ENCODE measurements around the gene RTN1. TPM values are rescaled to one million over a fixed set of nuclear protein-coding genes. Genes with fewer than 3 reads are reported as not detected.

The RTN1 gene
- total and polyA plus RNA-seq, 10 donors, result 4.1 to 65.4 (median 40.1) TPM

GRCh38 chr14:59632381-59632780 is 238.2 kb downstream of the RTN1 start:
- intact Hi-C loops (cut with DNase I; ENCODE audit: low total_unique reads), result no loop called here
- no peak for TF ChIP-seq POLR2AphosphoS5 (IDR thresholded peaks at IDR 0.05)
- peak in 7 of 11 experiments; percentile 21 to 48 (median 43) for TF ChIP-seq CTCF (IDR thresholded peaks at IDR 0.05 in 8 of 11, conservative IDR thresholded peaks at IDR 0.05 in 3 of 11)
- Histone ChIP-seq H3K27ac (no peak overlapping the region), H3K4me1 (peaks cover 0 to 23% (median 10%) of the 10 kb centered on the region in 6 donors), H3K9me3 (no peaks in the 10 kb centered on the region), H3K27me3 (replicated peaks in 1 of 7) (peaks cover 0 to 52% (median 12%) of the 10 kb centered on the region in 7 donors), H3K36me3 (no peaks in the 10 kb centered on the region), H3K4me3 (no peak overlapping the region)
- WGBS, 5 donors, result 47 to 81% (median 68%) methylated on average over 3 of the region's 3 CpGs
- DNase-seq, result no peak

- Histone ChIP-seq H3K9me3 (no peaks in the 10 kb centered on the region), H3K4me3 (peak overlapping the region in 1 of 8 donors; percentile 2), H3K4me1 (peaks cover 0 to 23% (median 10%) of the 10 kb centered on the region in 6 donors), H3K27ac (no peak overlapping the region), H3K27me3 (replicated peaks in 1 of 7) (peaks cover 0 to 52% (median 12%) of the 10 kb centered on the region in 7 donors), H3K36me3 (no peaks in the 10 kb centered on the region)
- TF ChIP-seq POLR2AphosphoS5 (IDR thresholded peaks at IDR 0.05), result no peak
- TF ChIP-seq POLR2A (IDR thresholded peaks at IDR 0.05), result no peak
- peak in 4 of 11 experiments; percentile 13 to 35 (median 14) for TF ChIP-seq CTCF (IDR thresholded peaks at IDR 0.05 in 8 of 11, conservative IDR thresholded peaks at IDR 0.05 in 3 of 11)
- WGBS, 5 donors, result 31 to 49% (median 32%) methylated on average over 3 of the region's 3 CpGs
- DNase-seq, result no peak
- intact Hi-C loops (cut with DNase I; ENCODE audit: low total_unique reads), result no loop called here
Measured at GRCh38 chr14:59631237-59631636, 239.3 kb downstream of the RTN1 start.

- Histone ChIP-seq H3K36me3 (no peaks in the 10 kb centered on the region), H3K27me3 (replicated peaks in 1 of 7) (peaks cover 0 to 52% (median 12%) of the 10 kb centered on the region in 7 donors), H3K27ac (no peak overlapping the region), H3K4me1 (peaks cover 0 to 23% (median 10%) of the 10 kb centered on the region in 6 donors), H3K4me3 (peak overlapping the region in 4 of 8 donors; percentile 18 to 54 (median 30)), H3K9me3 (no peaks in the 10 kb centered on the region)
- 1 to 12% (median 3%) methylated on average over 24 to 57 of the region's 57 CpGs for WGBS, 5 donors
- no peak for TF ChIP-seq POLR2A (IDR thresholded peaks at IDR 0.05)
- no peak for TF ChIP-seq POLR2AphosphoS5 (IDR thresholded peaks at IDR 0.05)
- TF ChIP-seq CTCF (IDR thresholded peaks at IDR 0.05 in 8 of 11, conservative IDR thresholded peaks at IDR 0.05 in 3 of 11), result no peak
- DNase-seq, result no peak
- intact Hi-C loops (cut with DNase I; ENCODE audit: low total_unique reads), result no loop called here
Measured at GRCh38 chr14:59630288-59630963, 240.2 kb downstream of the RTN1 start.

- intact Hi-C loops (cut with DNase I; ENCODE audit: low total_unique reads), result no loop called here
- peak overlapping the region in 1 of 8 donors; percentile 21 for H3K4me3 ChIP-seq
- no peaks in the 10 kb centered on the region for H3K36me3 ChIP-seq
- H3K9me3 ChIP-seq, result no peaks in the 10 kb centered on the region
- peaks cover 0 to 23% (median 10%) of the 10 kb centered on the region in 6 donors for H3K4me1 ChIP-seq
- H3K27me3 ChIP-seq (replicated peaks in 1 of 7), result peaks cover 0 to 52% (median 12%) of the 10 kb centered on the region in 7 donors
- no peak overlapping the region for H3K27ac ChIP-seq
- DNase-seq, result no peak
- TF ChIP-seq POLR2AphosphoS5 (IDR thresholded peaks at IDR 0.05) (no peak), CTCF (IDR thresholded peaks at IDR 0.05 in 8 of 11, conservative IDR thresholded peaks at IDR 0.05 in 3 of 11) (no peak), POLR2A (IDR thresholded peaks at IDR 0.05) (no peak)
- WGBS, 5 donors, result 73 to 78% (median 78%) methylated on average over 11 of the region's 11 CpGs
Measured at GRCh38 chr14:59629444-59630287, 240.9 kb downstream of the RTN1 start.

Data from spleen (tissue), 11 donors.